Activated naive CD4-positive, alpha-beta T cell treated with anti-CD3 and anti-CD28 coated beads, Interleukin-2, amount 50 U/mL, for 24 hours (primary cell): Measurements from ENCODE around the gene MLXIP.

Experiments
- H3K27ac Mint-ChIP-seq: one replicate; pipeline ENCODE4 v1.8.0; 2021; ENCODE audit warnings: mild to moderate bottlenecking, mixed read lengths
- H3K27me3 Mint-ChIP-seq: one replicate; pipeline ENCODE4 v1.8.0; 2021; ENCODE audit warnings: mixed read lengths
- H3K36me3 Mint-ChIP-seq: one replicate; pipeline ENCODE4 v1.8.0; 2021; ENCODE audit warnings: mixed read lengths
- H3K4me1 Mint-ChIP-seq: one replicate; pipeline ENCODE4 v1.8.0; 2021; ENCODE audit warnings: mixed read lengths
- H3K4me3 Mint-ChIP-seq: one replicate; pipeline ENCODE4 v1.8.0; 2021; ENCODE audit warnings: mild to moderate bottlenecking, mixed read lengths
- H3K9me3 Mint-ChIP-seq: one replicate; pipeline ENCODE4 v1.8.0; 2021; ENCODE audit warnings: mixed read lengths

Gene MLXIP

DNA sequence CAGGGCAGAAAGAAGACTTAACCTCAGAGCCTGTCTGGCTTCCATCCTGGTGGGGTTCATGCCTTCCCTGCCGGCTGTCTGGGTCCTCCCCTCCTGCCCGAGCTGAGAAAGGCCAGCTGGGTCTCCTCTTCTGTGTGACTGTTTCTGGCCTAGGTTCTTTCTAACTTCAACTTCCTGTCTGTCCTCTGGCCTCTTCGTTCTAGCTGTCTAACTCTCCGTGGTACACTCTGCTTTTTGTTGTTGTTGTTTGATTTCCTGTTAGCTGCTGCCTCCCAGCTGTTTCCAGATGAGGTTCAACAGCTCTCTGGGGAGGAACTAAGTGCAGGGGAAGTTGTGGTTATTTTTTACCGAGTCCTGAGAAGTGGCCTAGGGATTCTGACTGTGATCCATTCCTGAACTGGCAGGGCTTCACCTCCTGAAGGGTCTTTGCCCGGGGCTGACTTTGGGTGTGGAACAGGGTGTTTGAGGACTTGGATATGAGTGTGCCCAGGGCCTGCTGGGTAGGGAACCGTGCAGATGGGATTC lies 3.2 kb downstream of the MLXIP start:
- Mint-ChIP-seq H3K9me3 (no peaks in the 10 kb centered on the region), H3K4me3 (peak overlapping the region; percentile 91), H3K27me3 (no peaks in the 10 kb centered on the region), H3K4me1 (peaks cover 42% of the 10 kb centered on the region), H3K36me3 (peaks cover 9% of the 10 kb centered on the region), H3K27ac (peak overlapping the region; percentile 25)

DNA sequence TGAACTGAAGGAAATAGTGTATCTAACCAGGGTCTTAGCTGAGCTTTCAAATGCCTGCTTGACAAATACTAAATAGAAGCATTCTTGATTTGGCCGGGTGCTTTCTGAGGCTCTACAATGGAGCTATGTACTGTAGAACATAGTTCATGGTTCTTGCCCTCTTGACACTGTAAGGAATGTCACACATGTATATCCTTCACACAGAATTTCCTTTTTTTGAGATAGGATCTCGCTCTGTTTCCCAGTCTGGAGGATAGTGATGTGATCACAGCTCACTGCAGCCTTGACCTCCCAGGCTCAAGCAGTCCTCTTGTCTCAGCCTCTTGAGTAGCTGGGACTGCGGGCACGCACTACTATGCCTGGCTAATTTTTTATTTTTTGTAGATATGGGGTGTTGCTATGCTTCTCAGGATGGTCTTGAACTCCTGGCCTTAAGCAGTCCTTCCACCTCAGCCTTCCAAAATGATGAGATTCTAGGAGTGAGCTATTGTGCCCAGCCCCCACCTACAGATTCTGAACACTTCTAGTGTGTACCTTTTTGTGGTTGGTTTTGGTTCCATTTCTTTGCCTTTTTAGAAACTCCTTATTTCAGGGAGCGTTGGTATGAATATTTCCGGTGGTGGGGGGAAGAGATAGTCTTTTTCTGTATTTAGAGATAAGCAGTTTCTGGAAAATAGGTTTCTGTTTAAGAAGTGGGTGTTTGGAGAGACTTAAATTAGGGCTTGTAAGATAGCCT lies 4.2 kb downstream of the MLXIP start:
- peaks cover 42% of the 10 kb centered on the region for H3K4me1 Mint-ChIP-seq
- H3K27me3 Mint-ChIP-seq, result no peaks in the 10 kb centered on the region
- H3K36me3 Mint-ChIP-seq, result peaks cover 9% of the 10 kb centered on the region
- no peaks in the 10 kb centered on the region for H3K9me3 Mint-ChIP-seq
- H3K27ac Mint-ChIP-seq, result peak overlapping the region; percentile 33
- peak overlapping the region; percentile 91 for H3K4me3 Mint-ChIP-seq

DNA sequence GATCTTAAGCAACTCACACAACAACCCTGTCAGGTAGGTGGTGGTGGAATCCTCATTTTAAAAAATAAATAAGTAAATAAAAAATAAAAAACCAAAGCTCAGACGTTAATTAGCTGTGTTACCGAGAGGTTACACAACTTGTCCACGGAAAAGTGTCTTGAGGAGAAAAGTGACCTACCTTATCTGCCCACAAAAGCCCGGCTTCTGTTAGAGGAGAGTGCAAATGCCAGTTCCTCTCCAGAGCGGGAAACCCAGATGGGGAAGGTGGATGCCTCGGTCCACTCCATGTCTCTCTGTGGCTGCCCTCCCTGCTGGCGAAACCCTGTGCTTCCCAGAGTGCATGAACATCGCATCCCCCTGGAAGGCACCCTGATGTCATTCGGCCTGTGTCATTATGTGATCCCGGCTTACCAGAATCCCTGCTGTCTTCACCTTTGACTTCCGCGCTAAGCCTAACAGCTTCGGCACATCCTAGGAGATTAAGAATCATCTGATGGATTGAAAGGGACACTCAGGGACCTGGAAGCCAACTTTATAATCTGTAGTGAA lies 6.4 kb downstream of the MLXIP start:
- H3K36me3 Mint-ChIP-seq, result peaks cover 10% of the 10 kb centered on the region
- peak overlapping the region; percentile 4 for H3K27ac Mint-ChIP-seq
- H3K4me3 Mint-ChIP-seq, result no peak overlapping the region
- H3K27me3 Mint-ChIP-seq, result no peaks in the 10 kb centered on the region
- peaks cover 42% of the 10 kb centered on the region for H3K4me1 Mint-ChIP-seq
- no peaks in the 10 kb centered on the region for H3K9me3 Mint-ChIP-seq

DNA sequence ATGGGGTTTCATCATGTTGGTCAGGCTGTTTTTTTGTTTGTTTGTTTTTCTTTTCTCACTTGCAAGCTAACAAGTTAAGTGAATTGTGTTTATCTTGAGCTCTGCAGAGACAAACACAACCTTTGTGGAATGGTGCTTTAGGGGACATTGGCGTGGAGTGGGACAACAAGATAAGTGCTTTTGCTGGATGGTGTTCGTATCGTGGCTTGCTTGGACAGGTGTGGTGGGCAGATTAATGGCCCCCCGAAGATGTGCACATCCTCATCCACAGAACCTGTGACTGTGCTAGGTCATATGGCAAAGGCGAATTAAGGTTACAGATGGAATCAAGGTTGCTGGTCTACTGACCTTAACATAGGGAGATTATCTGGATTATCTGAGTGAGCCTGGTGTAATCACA lies 7.0 kb downstream of the MLXIP start:
- H3K9me3 Mint-ChIP-seq, result no peaks in the 10 kb centered on the region
- H3K36me3 Mint-ChIP-seq, result peaks cover 10% of the 10 kb centered on the region
- peaks cover 38% of the 10 kb centered on the region for H3K4me1 Mint-ChIP-seq
- no peaks in the 10 kb centered on the region for H3K27me3 Mint-ChIP-seq
- peak overlapping the region; percentile 77 for H3K4me3 Mint-ChIP-seq
- H3K27ac Mint-ChIP-seq, result peak overlapping the region; percentile 89

DNA sequence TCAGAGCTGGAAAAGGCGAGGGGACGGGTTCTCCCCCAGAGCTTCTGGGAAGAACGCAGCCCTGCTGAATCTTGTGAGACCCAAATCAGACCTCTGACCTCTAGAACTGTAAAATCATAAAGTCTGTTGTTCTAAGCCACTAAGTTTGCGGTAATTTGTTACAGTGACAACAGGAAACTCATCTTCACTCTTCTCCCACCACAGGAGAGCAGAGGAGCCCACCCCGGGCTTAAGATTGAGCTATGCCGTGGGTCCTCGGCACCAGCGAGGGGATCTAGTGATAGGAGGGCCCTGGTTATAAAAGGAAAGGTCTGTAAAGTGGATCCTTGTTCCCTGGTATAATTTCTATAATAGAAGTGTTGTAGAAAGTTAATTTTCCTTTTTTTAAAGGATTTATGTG lies 7.6 kb downstream of the MLXIP start:
- no peaks in the 10 kb centered on the region for H3K9me3 Mint-ChIP-seq

DNA sequence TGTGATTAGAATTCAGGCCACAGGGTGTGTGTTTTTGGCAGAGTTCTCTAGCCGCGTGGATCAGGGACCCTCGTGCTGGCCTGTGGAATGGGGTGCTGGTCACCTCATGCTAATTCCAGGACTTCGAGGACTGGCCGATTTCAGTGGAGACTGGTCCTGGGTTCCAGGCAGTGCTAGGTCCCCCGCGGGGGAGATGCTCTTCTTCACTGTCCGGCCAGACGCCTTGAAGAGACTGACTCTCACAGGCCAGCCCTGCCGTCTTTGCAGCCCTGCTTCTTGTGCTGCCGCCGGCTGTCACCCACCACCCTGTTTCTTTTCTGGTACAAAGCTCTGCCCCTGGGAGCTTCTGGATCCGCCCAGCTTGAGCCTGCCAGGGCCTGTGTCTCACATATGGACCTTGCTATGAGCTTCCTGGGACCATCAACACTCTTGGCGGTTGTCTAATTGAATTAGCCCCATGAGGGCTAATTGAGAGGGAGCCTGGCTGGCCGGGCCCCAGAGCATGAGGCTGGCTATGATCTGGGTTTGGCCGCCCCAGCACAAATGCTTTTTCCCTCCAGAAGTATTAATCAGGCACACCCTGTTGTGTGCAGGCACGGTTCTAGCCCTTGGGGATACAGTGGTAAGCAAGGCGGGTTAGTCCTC lies 8.2 kb downstream of the MLXIP start:
- H3K4me3 Mint-ChIP-seq, result peak overlapping the region; percentile 77
- peaks cover 12% of the 10 kb centered on the region for H3K36me3 Mint-ChIP-seq
- H3K9me3 Mint-ChIP-seq, result no peaks in the 10 kb centered on the region

More for the DNA sequence above, 7.6 kb downstream of the MLXIP start:
- no peaks in the 10 kb centered on the region for H3K27me3 Mint-ChIP-seq
- peaks cover 12% of the 10 kb centered on the region for H3K36me3 Mint-ChIP-seq
- peaks cover 34% of the 10 kb centered on the region for H3K4me1 Mint-ChIP-seq
- H3K27ac Mint-ChIP-seq, result peak overlapping the region; percentile 89
- H3K4me3 Mint-ChIP-seq, result peak overlapping the region; percentile 77

DNA sequence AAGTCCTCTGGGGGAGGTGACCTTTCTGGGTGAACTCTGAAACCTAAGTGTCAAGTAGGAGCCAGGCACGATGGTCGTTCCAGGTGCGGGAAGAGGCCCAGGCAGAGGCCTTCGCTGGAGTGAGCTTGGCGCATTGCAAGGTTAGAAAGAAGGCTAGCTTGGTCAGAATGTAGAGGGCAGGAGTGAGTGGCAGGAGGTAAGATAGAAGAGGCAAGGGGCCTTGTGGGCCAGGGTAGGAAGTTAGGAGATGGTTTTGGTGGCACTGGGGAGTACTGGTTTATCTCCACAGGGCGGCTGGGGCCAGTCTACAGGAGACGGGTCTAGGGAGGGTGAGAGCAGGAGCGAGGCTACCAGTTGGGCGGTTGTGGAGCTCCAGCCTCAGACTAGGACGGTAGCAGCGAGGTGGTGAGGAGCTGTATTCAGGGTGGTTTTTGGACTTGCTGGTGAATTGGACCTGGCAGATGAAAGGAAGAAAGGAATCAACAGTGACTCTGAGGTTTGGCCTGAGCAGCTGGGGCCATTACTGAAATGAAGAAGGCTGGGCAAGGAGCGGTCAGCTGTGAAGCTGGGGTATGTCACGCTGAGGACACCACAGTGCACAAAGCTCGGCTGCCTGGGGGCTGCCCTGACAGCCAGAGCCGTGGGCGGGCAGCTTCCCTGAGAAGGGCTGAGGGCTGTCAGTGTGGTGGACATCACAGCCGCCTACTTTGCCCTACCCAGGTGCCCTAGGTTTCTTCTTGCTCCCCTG lies 9.0 kb downstream of the MLXIP start:
- H3K36me3 Mint-ChIP-seq, result peaks cover 12% of the 10 kb centered on the region
- H3K4me3 Mint-ChIP-seq, result peak overlapping the region; percentile 6
- peak overlapping the region; percentile 89 for H3K27ac Mint-ChIP-seq
- H3K9me3 Mint-ChIP-seq, result no peaks in the 10 kb centered on the region
- peaks cover 19% of the 10 kb centered on the region for H3K4me1 Mint-ChIP-seq
- H3K27me3 Mint-ChIP-seq, result no peaks in the 10 kb centered on the region

More for the DNA sequence above, 8.2 kb downstream of the MLXIP start:
- Mint-ChIP-seq H3K27me3 (no peaks in the 10 kb centered on the region), H3K4me1 (peaks cover 28% of the 10 kb centered on the region), H3K27ac (peak overlapping the region; percentile 89)

DNA sequence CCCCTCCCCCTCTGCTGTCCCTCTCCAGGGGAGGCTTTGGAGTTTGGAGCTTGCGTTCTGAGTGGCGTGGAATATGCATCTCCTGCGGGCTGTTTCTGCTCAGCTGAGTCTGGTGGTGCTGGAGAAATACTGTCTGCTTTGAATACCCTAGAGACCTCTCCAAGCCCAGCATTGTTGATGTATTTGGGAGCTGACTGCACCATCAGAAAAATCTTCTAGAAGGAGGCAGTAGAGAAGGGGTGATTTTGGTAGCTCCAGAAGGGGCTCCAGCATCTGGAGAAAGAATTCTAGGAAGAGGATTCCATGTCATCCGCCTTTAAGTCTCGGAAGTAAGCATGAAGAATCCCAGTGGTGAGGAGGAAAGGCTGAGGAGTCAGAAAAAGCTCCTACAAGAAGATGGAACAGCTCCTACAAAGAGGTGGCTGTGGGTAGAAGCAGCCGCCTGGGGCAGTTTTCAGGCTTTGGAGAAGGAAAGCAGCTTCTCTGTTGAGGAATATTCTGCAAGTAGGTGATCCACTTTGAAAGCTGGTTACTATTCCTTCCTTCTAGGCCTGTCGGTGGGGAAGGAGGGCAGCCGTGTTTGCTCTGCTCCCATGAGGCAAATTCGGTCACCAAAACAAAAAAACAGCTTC lies 9.7 kb downstream of the MLXIP start:
- Mint-ChIP-seq H3K27ac (peak overlapping the region; percentile 89), H3K36me3 (peaks cover 12% of the 10 kb centered on the region), H3K4me3 (no peak overlapping the region), H3K27me3 (no peaks in the 10 kb centered on the region), H3K4me1 (peaks cover 12% of the 10 kb centered on the region), H3K9me3 (no peaks in the 10 kb centered on the region)

DNA sequence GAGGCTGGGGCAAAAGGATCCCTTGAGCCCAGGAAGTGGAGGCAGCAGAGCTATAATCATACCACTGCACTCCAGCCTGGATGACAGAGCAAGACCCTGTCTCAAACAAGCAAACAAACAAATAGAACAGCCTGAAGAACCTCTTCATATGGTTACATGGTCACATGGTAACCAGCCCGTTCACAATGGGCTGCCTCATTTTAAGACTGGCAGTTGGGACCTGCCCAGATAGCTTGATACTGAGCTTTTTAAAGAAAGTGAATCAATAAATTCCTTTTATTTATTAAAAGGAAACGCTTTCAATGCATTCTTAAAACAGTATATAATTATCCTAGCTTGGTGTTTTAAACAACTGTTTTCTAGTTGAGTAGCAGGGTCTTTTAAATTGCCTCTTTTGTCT lies 10.5 kb downstream of the MLXIP start:
- Mint-ChIP-seq H3K9me3 (no peaks in the 10 kb centered on the region), H3K36me3 (peaks cover 9% of the 10 kb centered on the region), H3K4me3 (no peak overlapping the region), H3K27ac (peak overlapping the region; percentile 68), H3K4me1 (peaks cover 5% of the 10 kb centered on the region), H3K27me3 (no peaks in the 10 kb centered on the region)

DNA sequence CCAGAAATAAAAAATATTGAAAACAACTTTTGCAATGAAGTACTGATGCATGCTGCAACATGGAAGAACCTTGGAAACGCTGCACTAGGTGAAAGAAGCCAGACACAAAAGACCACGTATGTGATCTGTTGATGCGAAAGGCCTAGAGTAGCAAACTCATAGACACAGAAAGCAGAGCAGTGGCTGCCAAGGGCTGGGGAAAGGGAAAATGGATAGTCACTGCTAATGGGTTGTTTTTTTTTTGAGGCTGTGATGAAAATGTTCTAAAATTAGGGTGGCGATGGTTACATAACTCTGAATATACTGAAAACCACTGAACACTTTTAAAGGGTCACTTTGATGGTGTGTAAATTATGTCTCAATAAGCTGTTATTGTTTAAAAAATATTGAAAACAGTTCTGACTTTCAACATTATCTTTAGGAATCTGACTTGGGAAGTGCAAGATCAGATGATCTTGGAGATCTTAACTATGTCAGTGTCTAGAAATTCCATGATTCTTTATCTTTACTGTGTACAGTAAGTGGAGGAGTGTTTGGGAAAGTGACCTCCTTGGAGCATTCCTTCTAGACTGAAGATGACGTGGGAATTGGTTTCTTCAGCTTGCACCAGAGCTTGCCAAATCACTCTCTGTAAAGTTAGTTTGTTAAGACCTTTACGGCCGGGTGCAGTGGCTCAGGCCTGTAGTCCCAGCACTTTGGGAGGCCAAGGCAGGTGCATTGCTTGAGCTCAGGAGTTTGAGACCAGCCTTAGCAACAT lies 12.4 kb downstream of the MLXIP start:
- Mint-ChIP-seq H3K36me3 (peaks cover 3% of the 10 kb centered on the region), H3K9me3 (no peaks in the 10 kb centered on the region), H3K27ac (peak overlapping the region; percentile 68), H3K4me3 (peak overlapping the region; percentile 34), H3K27me3 (no peaks in the 10 kb centered on the region), H3K4me1 (peaks cover under 1% of the 10 kb centered on the region)

DNA sequence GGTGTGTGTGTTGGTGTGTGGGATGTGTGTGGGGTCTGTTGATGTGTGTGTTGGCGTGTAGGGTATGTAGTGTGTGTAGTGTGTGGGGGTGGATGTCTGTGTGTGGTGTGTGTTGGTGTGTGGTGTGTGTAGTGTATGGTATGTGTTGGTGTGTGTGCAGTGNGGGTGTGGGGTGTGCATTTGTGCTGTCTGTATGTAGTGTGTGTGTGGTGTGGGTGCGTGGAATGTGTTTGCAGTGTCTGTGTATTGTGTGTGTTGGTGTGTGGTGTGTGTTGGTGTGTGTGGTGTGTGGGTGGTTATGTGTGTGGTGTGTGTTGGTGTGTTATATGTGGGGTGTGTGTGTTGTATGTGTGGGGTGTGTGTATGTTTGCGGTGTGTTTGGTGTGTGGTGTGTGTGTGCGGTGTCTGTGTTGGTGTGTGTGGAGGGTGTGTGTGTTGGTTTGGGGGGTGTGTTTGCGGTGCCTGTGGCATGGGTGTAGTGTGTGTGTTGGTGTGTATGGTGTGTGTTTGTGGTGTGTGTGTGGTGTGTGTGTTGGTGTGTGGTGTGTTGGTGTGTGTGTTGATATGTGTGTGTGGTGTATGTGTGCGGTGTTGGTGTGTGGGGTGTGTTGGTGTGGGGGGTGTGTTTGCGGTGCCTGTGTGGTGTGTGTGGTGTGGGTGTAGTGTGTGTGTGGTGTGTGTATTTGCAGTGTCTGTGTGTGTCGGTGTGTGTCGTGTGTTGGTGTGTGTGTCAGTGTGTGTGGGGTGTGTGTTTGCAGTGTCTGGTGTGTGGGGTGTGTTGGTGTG lies 14.7 kb downstream of the MLXIP start:
- H3K4me1 Mint-ChIP-seq, result peaks cover 21% of the 10 kb centered on the region
- H3K27me3 Mint-ChIP-seq, result no peaks in the 10 kb centered on the region
- H3K27ac Mint-ChIP-seq, result no peak overlapping the region
- H3K9me3 Mint-ChIP-seq, result no peaks in the 10 kb centered on the region
- peaks cover 4% of the 10 kb centered on the region for H3K36me3 Mint-ChIP-seq
- H3K4me3 Mint-ChIP-seq, result no peak overlapping the region

DNA sequence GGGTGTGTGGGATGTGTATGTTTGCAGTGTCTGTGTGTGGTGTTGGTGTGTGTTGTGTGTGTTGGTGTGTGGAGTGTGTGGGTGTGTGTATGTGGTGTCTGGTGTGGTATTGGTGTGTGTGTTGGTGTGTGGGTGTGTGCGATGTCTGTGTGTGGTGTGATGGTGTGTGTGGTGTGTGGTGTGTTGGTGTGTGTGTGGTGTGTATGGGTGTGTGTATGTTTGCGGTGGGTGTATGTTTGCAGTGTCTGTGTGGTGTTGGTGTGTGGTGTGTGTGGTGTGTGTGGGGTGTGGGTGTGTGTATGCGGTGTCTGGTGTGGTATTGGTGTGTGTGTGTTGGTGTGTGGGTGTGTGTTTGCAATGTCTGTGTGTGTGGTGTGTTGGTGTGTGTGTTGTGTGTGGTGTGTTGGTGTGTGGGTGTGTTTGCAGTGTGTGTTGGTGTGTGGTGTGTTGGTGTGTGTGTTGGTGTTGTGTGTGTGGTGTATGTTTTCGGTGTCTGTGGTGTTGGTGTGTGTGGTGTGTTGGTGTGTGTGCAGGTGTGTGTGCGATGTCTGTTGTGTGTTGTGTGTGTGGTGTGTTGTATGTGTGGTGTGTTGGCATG lies 15.7 kb downstream of the MLXIP start:
- Mint-ChIP-seq H3K27ac (no peak overlapping the region), H3K4me3 (no peak overlapping the region), H3K27me3 (no peaks in the 10 kb centered on the region), H3K9me3 (no peaks in the 10 kb centered on the region), H3K4me1 (peaks cover 30% of the 10 kb centered on the region), H3K36me3 (peaks cover 4% of the 10 kb centered on the region)

DNA sequence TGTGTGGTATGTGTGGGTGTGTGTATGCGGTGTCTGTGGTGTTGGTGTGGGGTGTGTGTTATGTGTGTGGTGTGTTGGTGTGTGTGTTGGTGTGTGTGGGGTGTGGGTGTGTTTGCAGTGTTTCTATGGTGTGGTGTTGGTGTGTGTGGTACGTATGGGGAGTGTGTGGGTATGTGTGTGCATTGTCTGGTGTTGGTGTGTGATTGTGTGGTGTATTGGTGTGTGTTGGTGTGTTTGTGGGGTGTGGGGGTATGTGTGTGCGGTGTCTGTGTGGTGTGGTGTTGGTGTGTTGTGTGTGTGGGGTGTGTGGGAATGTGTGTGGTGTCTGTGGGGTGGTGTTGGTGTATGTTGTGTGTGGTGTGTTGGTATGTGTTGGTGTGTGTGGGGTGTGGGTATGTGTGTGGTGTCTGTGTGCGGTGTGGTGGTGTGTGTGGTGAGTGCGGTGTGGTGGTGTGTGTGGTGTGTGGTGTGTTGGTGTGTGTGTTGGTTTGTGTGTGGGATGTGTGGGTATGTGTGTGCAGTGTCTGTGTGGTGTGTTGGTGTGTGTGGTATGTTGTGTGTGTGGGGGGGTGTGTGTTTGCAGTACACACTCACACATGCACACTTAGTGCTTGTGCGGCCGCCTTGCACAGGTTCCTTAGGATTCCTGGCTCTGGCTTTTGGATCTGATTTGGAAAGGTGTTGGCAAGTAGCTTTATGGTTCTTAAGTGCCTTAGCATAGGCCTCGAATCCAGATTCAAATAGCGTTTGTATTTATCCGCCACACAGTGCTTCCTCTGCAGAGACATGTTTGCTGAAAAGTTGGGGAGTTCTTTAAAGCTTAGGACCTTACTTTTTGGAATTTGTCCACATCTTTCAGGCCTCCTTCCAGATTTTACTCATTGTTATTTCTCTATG lies 16.4 kb downstream of the MLXIP start:
- H3K4me1 Mint-ChIP-seq, result peaks cover 38% of the 10 kb centered on the region
- H3K9me3 Mint-ChIP-seq, result no peaks in the 10 kb centered on the region
- H3K27ac Mint-ChIP-seq, result no peak overlapping the region
- H3K36me3 Mint-ChIP-seq, result peaks cover 4% of the 10 kb centered on the region
- H3K27me3 Mint-ChIP-seq, result no peaks in the 10 kb centered on the region
- H3K4me3 Mint-ChIP-seq, result no peak overlapping the region
